ENCODE measurements around the gene RNF44. TPM values are rescaled to one million over a fixed set of nuclear protein-coding genes. Genes with fewer than 3 reads are reported as not detected.
"Not testable (repeated sequence)": the region's sequence is repeated elsewhere in the genome, so short reads cannot be mapped to it uniquely, and the experiment has no call there.

The RNF44 gene
- polyA plus RNA-seq, 1 experiment, result 4.0 TPM

DNA sequence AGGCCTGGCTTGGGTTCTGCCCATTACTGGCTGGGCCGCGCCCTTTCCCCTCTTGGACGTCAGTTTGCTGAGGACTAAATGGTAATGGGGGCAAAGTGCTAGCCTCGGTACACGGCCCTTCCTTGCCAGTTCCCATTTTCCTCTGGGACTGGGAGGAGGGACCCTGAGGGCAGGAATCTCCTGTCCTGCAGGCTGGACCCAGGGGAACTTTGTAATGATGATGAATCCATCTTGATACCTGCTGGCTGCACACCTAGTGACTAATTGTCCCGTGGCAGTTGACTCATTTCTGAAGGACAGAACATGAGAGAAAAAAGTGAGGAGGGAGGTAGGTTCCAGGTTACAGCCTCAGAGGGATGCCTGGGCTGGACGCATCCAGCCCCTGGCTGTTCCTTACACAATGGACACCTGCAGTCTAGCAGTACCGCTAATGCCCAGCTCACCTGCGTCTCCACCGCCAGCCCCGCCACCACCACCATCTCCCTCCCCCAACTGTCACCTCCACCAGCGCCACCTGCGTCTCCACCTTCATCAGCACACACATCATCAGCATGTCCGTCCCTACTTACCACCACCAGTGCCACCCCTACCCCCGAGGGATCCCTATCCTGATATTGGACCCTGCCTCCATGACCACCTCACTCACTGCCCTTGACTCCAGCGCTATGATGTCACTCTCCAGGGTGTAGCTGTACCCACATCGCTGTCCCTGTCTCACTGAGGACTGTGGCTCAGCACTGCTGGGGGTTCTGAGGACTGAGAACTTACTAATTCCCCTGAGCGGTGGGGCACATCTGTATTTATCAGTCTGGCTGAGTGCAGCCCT lies 16.3 kb upstream of the RNF44 start:
- CTCF ChIA-PET, result no interaction called here
- TF ChIP-seq, protein P1, sequence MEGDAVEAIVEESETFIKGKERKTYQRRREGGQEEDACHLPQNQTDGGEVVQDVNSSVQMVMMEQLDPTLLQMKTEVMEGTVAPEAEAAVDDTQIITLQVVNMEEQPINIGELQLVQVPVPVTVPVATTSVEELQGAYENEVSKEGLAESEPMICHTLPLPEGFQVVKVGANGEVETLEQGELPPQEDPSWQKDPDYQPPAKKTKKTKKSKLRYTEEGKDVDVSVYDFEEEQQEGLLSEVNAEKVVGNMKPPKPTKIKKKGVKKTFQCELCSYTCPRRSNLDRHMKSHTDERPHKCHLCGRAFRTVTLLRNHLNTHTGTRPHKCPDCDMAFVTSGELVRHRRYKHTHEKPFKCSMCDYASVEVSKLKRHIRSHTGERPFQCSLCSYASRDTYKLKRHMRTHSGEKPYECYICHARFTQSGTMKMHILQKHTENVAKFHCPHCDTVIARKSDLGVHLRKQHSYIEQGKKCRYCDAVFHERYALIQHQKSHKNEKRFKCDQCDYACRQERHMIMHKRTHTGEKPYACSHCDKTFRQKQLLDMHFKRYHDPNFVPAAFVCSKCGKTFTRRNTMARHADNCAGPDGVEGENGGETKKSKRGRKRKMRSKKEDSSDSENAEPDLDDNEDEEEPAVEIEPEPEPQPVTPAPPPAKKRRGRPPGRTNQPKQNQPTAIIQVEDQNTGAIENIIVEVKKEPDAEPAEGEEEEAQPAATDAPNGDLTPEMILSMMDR (IDR thresholded peaks at IDR 0.05; ENCODE audit: low read depth, low read length), result no peak
- Histone ChIP-seq H3K4me3 (ENCODE audit: low read depth, low read length) (no peak overlapping the region), H3K27ac (ENCODE audit: low read depth, low read length) (no peak overlapping the region), H3K9me3 (ENCODE audit: control insufficient read depth, insufficient read depth, low read length) (no peaks in the 10 kb centered on the region; the same call in 1 of the 2 replicates), H3K27me3 (ENCODE audit: control insufficient read depth, insufficient read depth, low read length) (peaks cover 11% of the 10 kb centered on the region)
- POLR2A ChIA-PET, result interaction anchor here (1.9 kb wide), 1 partner anchor 16 kb away, joined by 9 read pairs; the partner anchor contains the start of gene RNF44
- no peak for DNase-seq (ENCODE audit: low read depth, low spot score)

DNA sequence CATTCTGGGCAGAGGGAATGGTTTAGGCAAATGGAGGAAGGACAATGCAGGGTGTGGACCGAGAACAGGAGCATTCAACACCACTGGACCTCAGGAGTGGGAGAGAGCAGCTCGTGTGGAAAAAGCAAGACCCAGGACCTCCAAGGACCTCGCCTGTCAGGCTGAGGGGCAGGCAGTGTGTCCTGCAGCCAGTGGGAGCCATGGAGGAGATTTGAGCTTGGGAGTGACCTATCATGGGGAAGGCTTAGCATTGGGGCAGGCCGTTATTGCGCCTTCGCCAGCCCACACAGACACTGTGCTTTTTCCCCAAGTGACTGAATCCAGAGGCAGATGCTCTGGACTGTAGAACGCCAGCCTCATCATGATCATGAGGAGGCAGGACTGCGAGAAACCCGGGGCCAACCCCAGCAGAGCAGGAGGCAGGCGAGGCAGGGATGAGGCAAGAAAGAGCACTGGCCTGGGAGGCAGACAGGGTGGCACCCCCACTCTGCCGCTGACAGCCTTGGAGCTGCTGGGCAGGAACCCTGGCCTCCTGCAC lies 15.2 kb upstream of the RNF44 start:
- ChIA-PET POLR2A (no interaction called here), CTCF (no interaction called here)
- Histone ChIP-seq H3K27me3 (ENCODE audit: control insufficient read depth, insufficient read depth, low read length) (peaks cover 11% of the 10 kb centered on the region), H3K27ac (ENCODE audit: low read depth, low read length) (no peak overlapping the region), H3K9me3 (ENCODE audit: control insufficient read depth, insufficient read depth, low read length) (no peaks in the 10 kb centered on the region), H3K4me3 (ENCODE audit: low read depth, low read length) (no peak overlapping the region)
- TF ChIP-seq, protein P1 (IDR thresholded peaks at IDR 0.05; ENCODE audit: low read depth, low read length), result no peak
- DNase-seq (ENCODE audit: low read depth, low spot score), result no peak

DNA sequence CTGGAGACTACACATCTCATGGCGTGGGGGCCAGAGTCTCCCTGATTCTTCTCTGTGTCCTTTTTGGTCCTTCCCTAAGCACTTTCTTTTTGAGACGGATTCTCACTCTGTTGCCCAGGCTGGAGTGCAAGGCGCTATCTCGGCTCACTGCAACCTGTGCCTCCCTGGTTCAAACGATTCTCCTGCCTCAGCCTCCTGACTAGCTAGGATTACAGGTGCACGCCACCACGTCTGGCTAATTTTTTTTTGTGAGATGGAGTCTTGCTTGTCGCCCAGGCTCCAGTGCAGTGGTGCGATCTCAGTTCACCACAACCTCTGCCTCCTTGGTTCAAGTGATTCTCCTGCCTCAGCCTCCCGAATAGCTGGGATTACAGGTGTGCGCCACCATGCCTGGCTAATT lies 13.7 kb upstream of the RNF44 start:
- POLR2A ChIA-PET, result not testable (repeated sequence)

DNA sequence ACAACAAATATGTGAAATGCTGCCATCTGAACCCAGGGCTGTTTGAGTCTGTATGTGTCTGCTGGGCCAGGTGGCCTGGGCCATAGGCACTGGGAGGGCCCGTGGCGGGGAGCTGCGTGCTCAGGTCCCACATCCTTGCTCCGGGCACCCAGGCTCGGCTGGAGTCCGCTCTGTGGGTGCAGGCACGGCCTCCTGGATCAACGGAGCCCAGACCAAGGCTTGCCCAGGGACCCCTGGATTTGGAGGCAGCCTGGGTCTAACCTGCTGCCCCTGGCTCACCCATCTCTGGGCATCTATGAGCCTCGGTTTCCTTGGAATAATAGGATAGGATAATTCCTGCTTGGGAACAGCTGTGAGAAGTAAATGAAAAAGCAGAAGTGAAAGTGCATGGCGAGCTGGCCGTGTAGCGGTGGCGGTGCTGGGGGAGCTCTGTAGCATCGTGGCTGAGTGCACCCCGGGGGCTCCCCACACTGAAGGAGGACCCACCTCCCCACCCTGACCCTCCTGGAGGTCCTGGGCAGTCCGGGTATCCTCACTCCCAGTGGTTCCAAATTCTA lies 13.2 kb upstream of the RNF44 start:
- H3K27ac ChIP-seq (ENCODE audit: low read depth, low read length), result no peak overlapping the region
- TF ChIP-seq, protein P1 (IDR thresholded peaks at IDR 0.05; ENCODE audit: low read depth, low read length), result no peak
- H3K4me3 ChIP-seq (ENCODE audit: low read depth, low read length), result no peak overlapping the region
- CTCF ChIA-PET, result no interaction called here
- H3K9me3 ChIP-seq (ENCODE audit: control insufficient read depth, insufficient read depth, low read length), result no peaks in the 10 kb centered on the region; the same call in 1 of the 2 replicates
- POLR2A ChIA-PET, result no interaction called here
- DNase-seq (ENCODE audit: low read depth, low spot score), result no peak
- H3K27me3 ChIP-seq (ENCODE audit: control insufficient read depth, insufficient read depth, low read length), result peaks cover 13% of the 10 kb centered on the region

More for the DNA sequence above, 13.7 kb upstream of the RNF44 start:
- H3K27ac ChIP-seq (ENCODE audit: low read depth, low read length); CTCF ChIA-PET; DNase-seq (ENCODE audit: low read depth, low spot score); H3K4me3 ChIP-seq (ENCODE audit: low read depth, low read length); H3K9me3 ChIP-seq (ENCODE audit: control insufficient read depth, insufficient read depth, low read length): not testable (repeated sequence)
- peaks cover 11% of the 10 kb centered on the region for H3K27me3 ChIP-seq (ENCODE audit: control insufficient read depth, insufficient read depth, low read length)

DNA sequence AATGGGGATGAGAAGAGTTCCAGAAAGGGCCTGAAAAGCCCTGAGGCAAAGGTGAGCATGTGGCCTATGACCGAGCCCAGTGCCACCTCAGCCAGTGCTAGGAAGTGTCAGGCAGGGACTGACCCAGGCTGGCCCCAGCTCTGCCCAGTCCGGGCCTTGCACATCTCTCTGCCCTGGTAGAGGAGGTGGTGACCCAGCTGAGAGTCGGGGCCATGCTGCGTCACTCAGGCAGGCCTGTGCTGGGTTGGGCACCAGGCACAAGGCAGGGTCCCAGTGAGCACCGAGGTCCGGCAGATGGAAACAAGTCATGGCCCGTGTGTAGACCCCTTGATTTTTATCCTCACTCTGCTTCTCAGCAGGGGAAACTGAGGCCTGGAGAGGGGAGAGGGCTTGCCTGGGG lies 12.7 kb upstream of the RNF44 start:
- no peak overlapping the region for H3K4me3 ChIP-seq (ENCODE audit: low read depth, low read length)
- POLR2A ChIA-PET, result no interaction called here
- H3K27ac ChIP-seq (ENCODE audit: low read depth, low read length), result no peak overlapping the region
- CTCF ChIA-PET, result interaction anchor here (0.6 kb wide), 1 partner anchor 231 kb away, joined by 3 read pairs; no protein-coding TSS in a partner anchor
- H3K9me3 ChIP-seq (ENCODE audit: control insufficient read depth, insufficient read depth, low read length), result no peaks in the 10 kb centered on the region; the same call in 1 of the 2 replicates
- peaks cover 13% of the 10 kb centered on the region for H3K27me3 ChIP-seq (ENCODE audit: control insufficient read depth, insufficient read depth, low read length)
- TF ChIP-seq, protein P1 (IDR thresholded peaks at IDR 0.05; ENCODE audit: low read depth, low read length), result no peak
- no peak for DNase-seq (ENCODE audit: low read depth, low spot score)

Data from AG04450 (cell line).